HCT116 (cell line): ENCODE measurements around the gene EPHX1. TPM values are rescaled to one million over a fixed set of nuclear protein-coding genes. Genes with fewer than 3 reads are reported as not detected.
A peak's percentile ranks its signal among the peaks of the same experiment; 100 is the strongest.

Source experiments
- ATAC-seq: fragments of 200-7000 bp; cut with Tn5 transposase; 2 replicates; pipeline ENCODE4 v1.9.1; 2020; ENCODE audit warnings: mild to moderate bottlenecking, moderate library complexity
- BruUV-seq: library from RNA; stranded (reverse); fragments of 400-500 nt; replicated peaks from 2 replicates; lab custom pipeline; 2021; lab: Mats Ljungman, UMichigan
- CTCF ChIA-PET: fragments of 300-600 bp; sonication (Branson Sonifier 250); formaldehyde crosslinking; loops from one replicate; lab custom pipeline; 2021; ENCODE audit warnings: antibody characterized with exemption; lab: Charles Lee
- POLR2A ChIA-PET: fragments of 300-600, 350-600 bp; sonication (Branson Sonifier 250); formaldehyde crosslinking; loops from one replicate; lab custom pipeline; 2021; ENCODE audit warnings: antibody characterized with exemption; lab: Charles Lee
- RAD21 ChIA-PET, 2 experiments: fragments of 300-600 bp; sonication (Branson Sonifier 250); formaldehyde crosslinking; loops; one replicate each; lab custom pipeline; 2023; ENCODE audit warnings: low total read pairs in 2 of 2; ENCODE audit not compliant: uncharacterized antibody in 2 of 2, unreplicated experiment in 2 of 2, low non-redundant PET in 1 of 2; lab: Charles Lee
- DNase-seq: peaks from one replicate; pipeline ENCODE4 v3.0.0-alpha.2; 2010; ENCODE audit warnings: low read depth, low spot score
- H2AFZ ChIP-seq: fragments of 200-600 bp; shearing (Covaris generic), sonication (generic); 2 replicates; pipeline ENCODE4 v1.6.1; 2017; ENCODE audit warnings: low read depth, mixed run types, mixed read lengths, antibody characterized with exemption, low read length; ENCODE audit not compliant: poor library complexity, severe bottlenecking
- H3K27ac ChIP-seq: 2 replicates; pipeline ENCODE4 v1.5.1; 2012; ENCODE audit warnings: low read depth, low read length
- H3K27me3 ChIP-seq: fragments of 200-600 bp; sonication (generic); 2 replicates; pipeline ENCODE4 v1.6.1; 2016; ENCODE audit warnings: mixed run types, low read length, mixed read lengths; ENCODE audit not compliant: insufficient read depth
- H3K36me3 ChIP-seq, 2 experiments: fragments of 200-500 bp in 1 of 2; fragments of 200-600 bp in 1 of 2; sonication (Bioruptor generic) in 1 of 2; sonication (generic) in 1 of 2; 2 replicates each; pipeline versions ENCODE4 v1.5.1 to v1.6.1; 2014 to 2016; ENCODE audit warnings: low read length in 2 of 2, inconsistent platforms in 1 of 2, mixed read lengths in 1 of 2, mixed run types in 1 of 2; ENCODE audit not compliant: insufficient read depth in 2 of 2, control insufficient read depth in 1 of 2
- H3K4me1 ChIP-seq, 2 experiments: fragments of 200-600 bp in 1 of 2; sonication (generic) in 1 of 2; 2 replicates each; pipeline versions ENCODE4 v1.5.1 to v1.6.1; 2012 to 2017; ENCODE audit warnings: low read length in 2 of 2, inconsistent platforms in 1 of 2, mild to moderate bottlenecking in 1 of 2, mixed read lengths in 1 of 2, mixed run types in 1 of 2, moderate library complexity in 1 of 2; ENCODE audit not compliant: insufficient read depth in 2 of 2, control insufficient read depth in 1 of 2
- H3K4me2 ChIP-seq: fragments of 200-600 bp; sonication (generic); 2 replicates; pipeline ENCODE4 v1.6.1; 2017; ENCODE audit warnings: mixed run types, low read length, mixed read lengths
- H3K4me3 ChIP-seq, 2 experiments: fragments of 200-600 bp in 1 of 2; sonication (generic) in 1 of 2; replicated peaks in 1 of 2; 2 replicates each; pipeline ENCODE4 v1.5.1; 2011 to 2016; ENCODE audit warnings: low read length in 2 of 2, control low read depth in 1 of 2, low read depth in 1 of 2, mild to moderate bottlenecking in 1 of 2, mixed read lengths in 1 of 2, mixed run types in 1 of 2
- H3K79me2 ChIP-seq: fragments of 200-600 bp; sonication (generic); 2 replicates; pipeline ENCODE4 v1.6.1; 2017; ENCODE audit warnings: mild to moderate bottlenecking, mixed run types, low read length, moderate library complexity, mixed read lengths; ENCODE audit not compliant: insufficient read depth
- H3K9ac ChIP-seq: fragments of 200-600 bp; sonication (generic); 2 replicates; pipeline ENCODE4 v1.6.1; 2016; ENCODE audit warnings: low read length, mixed read lengths
- H3K9me2 ChIP-seq: fragments of 200-600 bp; sonication (generic), shearing (Covaris generic); 2 replicates; pipeline ENCODE4 v1.6.1; 2017; ENCODE audit warnings: mixed run types, mild to moderate bottlenecking, moderate library complexity; ENCODE audit not compliant: insufficient read depth
- H3K9me3 ChIP-seq, 2 experiments: fragments of 200-500 bp in 1 of 2; fragments of 200-600 bp in 1 of 2; sonication (Bioruptor generic) in 1 of 2; sonication (generic) in 1 of 2; 2 replicates each; pipeline ENCODE4 v1.6.1; 2014 to 2017; ENCODE audit warnings: low read length in 2 of 2, mixed read lengths in 2 of 2, inconsistent platforms in 1 of 2, low read depth in 1 of 2, mild to moderate bottlenecking in 1 of 2, mixed run types in 1 of 2, moderate library complexity in 1 of 2; ENCODE audit not compliant: control insufficient read depth in 1 of 2, insufficient read depth in 1 of 2
- H4K20me1 ChIP-seq: fragments of 200-600 bp; sonication (generic), shearing (Covaris generic); 2 replicates; pipeline ENCODE4 v1.6.1; 2017; ENCODE audit warnings: mixed run types, mild to moderate bottlenecking, moderate library complexity; ENCODE audit not compliant: insufficient read depth
- ATF3 ChIP-seq: IDR thresholded peaks from 2 replicates; pipeline ENCODE4 v1.6.1; 2012
- CBX3 ChIP-seq: IDR thresholded peaks from 2 replicates; pipeline ENCODE4 v1.6.1; 2012; ENCODE audit warnings: low read depth
- EGR1 ChIP-seq: IDR thresholded peaks from 2 replicates; pipeline ENCODE4 v1.6.1; 2012; ENCODE audit warnings: low read depth
- ELF1 ChIP-seq: IDR thresholded peaks from 2 replicates; pipeline ENCODE4 v1.6.1; 2012; ENCODE audit warnings: low read depth, borderline replicate concordance
- EZH2 ChIP-seq: fragments of 200-600 bp; sonication (generic); IDR thresholded peaks from 2 replicates; pipeline ENCODE4 v1.6.1; 2017; ENCODE audit warnings: antibody characterized with exemption, mixed run types
- EZH2phosphoT487 ChIP-seq: fragments of 200-600 bp; IDR thresholded peaks from 2 replicates; pipeline ENCODE4 v1.6.1; 2018; ENCODE audit warnings: antibody characterized with exemption, borderline replicate concordance
- FOSL1 ChIP-seq: IDR thresholded peaks from 2 replicates; pipeline ENCODE4 v1.6.1; 2012; ENCODE audit warnings: low read depth
- POLR2A ChIP-seq: IDR thresholded peaks from 2 replicates; pipeline ENCODE4 v1.7.0; 2011; ENCODE audit warnings: borderline replicate concordance; ENCODE audit not compliant: insufficient read depth, insufficient read length; ENCODE audit errors: extremely low read depth
- SIN3A ChIP-seq: IDR thresholded peaks from 2 replicates; pipeline ENCODE4 v1.6.1; 2012; ENCODE audit warnings: low read depth
- SRF ChIP-seq: IDR thresholded peaks from 2 replicates; pipeline ENCODE4 v1.6.1; 2012; ENCODE audit warnings: low read depth
- TCF7L2 ChIP-seq: IDR thresholded peaks from 2 replicates; pipeline ENCODE4 v1.7.0; 2011; ENCODE audit warnings: borderline replicate concordance, inconsistent platforms; ENCODE audit not compliant: insufficient read depth, insufficient read length; ENCODE audit errors: extremely low read depth
- ZFX ChIP-seq: fragments of 450-650 bp; IDR thresholded peaks from 2 replicates; pipeline ENCODE4 v1.6.1; 2017
- ZNF274 ChIP-seq: fragments of 200-500 bp; sonication (Bioruptor generic); IDR thresholded peaks from 2 replicates; pipeline ENCODE4 v1.6.1; 2014; ENCODE audit warnings: mild to moderate bottlenecking, low read depth, low read length, inconsistent platforms
- intact Hi-C: fragments of 100-400 bp; cut with micrococcal nuclease; formaldehyde crosslinking; loops from 2 replicates; pipeline ENCODE4 v1.10.0; 2022
- total RNA-seq: library from RNA; stranded (reverse); gene quantifications from one replicate; pipeline ENCODE4 v1.2.1, GENCODE V29; 2021; ENCODE audit not compliant: unreplicated experiment
- TF ChIP-seq, protein P1 (sequence below): IDR thresholded peaks from 2 replicates; pipeline ENCODE4 v1.6.1; 2012; ENCODE audit warnings: low read depth

EPHX1 gene
- total RNA-seq, 1 experiment from 2014 or later = 44.6 TPM

DNA sequence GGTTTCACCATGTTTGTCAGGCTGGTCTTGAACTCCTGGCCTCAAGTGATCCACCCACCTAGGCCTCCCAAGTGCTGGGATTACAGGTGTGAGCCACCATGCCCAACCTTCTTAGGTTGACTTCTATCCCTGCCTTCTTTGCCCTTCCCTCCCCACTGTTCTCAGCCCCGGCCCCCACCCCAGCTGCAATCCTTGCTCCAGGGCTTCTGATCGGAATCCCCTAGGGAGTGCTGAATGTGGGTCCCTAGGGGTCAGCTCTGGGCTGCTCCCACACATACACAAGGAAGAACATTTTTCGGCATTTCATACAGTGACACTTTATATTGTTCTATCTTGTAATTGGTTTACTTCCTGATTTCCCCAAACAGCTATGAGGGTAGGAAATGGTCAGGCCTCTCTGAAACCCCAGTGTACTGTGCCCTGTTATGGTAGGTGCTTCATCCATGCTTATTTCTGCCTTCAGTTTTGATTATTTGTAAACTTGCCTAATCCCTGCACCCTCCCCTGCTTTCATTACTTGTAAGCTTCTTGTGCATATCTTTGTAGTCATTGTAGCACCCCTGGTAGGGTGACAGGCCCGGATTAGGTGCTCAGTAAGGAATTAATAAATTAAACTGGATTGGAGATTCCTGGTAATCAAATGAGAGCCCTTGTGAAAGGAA lies 38.1 kb upstream of the EPHX1 start:
- ATAC-seq = peak; percentile 45
- Histone ChIP-seq H3K79me2 (no peaks in the 10 kb centered on the region), H3K27ac (no peak overlapping the region), H3K36me3 (no peaks in the 10 kb centered on the region), H3K4me2 (peak overlapping the region; percentile 20; the same call in 1 of the 2 replicates), H3K4me1 (peaks cover 10 to 27% of the 10 kb centered on the region in 2 experiments; a peak in 2 of 4 replicates), H3K9me3 (no peaks in the 10 kb centered on the region), H3K9me2 (no peaks in the 10 kb centered on the region), H3K27me3 (no peaks in the 10 kb centered on the region), H3K4me3 (no peak overlapping the region), H4K20me1 (no peaks in the 10 kb centered on the region), H3K9ac (no peak overlapping the region), H2AFZ (peak overlapping the region; percentile 89)
- ChIA-PET POLR2A (interaction anchor here (1.3 kb wide), 1 partner anchor 8 kb away, joined by 3 read pairs; no protein-coding TSS in a partner anchor), RAD21 (interaction anchor here in 1 of 2 experiments (0.5 to 0.9 kb wide), 2 partner anchors 63 to 290 kb away, joined by 3 to 4 read pairs; no protein-coding TSS in a partner anchor), CTCF (interaction anchor here (0.5 to 3.6 kb wide), 17 partner anchors 24 to 330 kb away, joined by 3 to 25 read pairs (median 4); partner anchors contain the start of genes EPHX1 and PYCR2)
- TF ChIP-seq ZFX = no peak
- TF ChIP-seq SIN3A = no peak
- no peak for TF ChIP-seq EGR1
- TF ChIP-seq POLR2A = no peak
- TF ChIP-seq TCF7L2 = no peak
- TF ChIP-seq CBX3 = no peak
- no peak for TF ChIP-seq ELF1
- TF ChIP-seq EZH2phosphoT487 = no peak
- no peak for TF ChIP-seq FOSL1
- no peak for TF ChIP-seq ATF3
- no peak for TF ChIP-seq EZH2
- no peak for TF ChIP-seq SRF
- TF ChIP-seq, protein P1, sequence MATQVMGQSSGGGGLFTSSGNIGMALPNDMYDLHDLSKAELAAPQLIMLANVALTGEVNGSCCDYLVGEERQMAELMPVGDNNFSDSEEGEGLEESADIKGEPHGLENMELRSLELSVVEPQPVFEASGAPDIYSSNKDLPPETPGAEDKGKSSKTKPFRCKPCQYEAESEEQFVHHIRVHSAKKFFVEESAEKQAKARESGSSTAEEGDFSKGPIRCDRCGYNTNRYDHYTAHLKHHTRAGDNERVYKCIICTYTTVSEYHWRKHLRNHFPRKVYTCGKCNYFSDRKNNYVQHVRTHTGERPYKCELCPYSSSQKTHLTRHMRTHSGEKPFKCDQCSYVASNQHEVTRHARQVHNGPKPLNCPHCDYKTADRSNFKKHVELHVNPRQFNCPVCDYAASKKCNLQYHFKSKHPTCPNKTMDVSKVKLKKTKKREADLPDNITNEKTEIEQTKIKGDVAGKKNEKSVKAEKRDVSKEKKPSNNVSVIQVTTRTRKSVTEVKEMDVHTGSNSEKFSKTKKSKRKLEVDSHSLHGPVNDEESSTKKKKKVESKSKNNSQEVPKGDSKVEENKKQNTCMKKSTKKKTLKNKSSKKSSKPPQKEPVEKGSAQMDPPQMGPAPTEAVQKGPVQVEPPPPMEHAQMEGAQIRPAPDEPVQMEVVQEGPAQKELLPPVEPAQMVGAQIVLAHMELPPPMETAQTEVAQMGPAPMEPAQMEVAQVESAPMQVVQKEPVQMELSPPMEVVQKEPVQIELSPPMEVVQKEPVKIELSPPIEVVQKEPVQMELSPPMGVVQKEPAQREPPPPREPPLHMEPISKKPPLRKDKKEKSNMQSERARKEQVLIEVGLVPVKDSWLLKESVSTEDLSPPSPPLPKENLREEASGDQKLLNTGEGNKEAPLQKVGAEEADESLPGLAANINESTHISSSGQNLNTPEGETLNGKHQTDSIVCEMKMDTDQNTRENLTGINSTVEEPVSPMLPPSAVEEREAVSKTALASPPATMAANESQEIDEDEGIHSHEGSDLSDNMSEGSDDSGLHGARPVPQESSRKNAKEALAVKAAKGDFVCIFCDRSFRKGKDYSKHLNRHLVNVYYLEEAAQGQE = no peak
- no peak for TF ChIP-seq ZNF274
- intact Hi-C loops = loop anchor here (1.0 to 10.0 kb wide), 5 partner anchors 113 to 296 kb away; partner anchors contain the start of genes LEFTY1 and TMEM63A
- no peak for DNase-seq
- no TSS peak for BruUV-seq
